HG02885 (cell line): Measurements from ENCODE around the gene ATP2C1.
"Not testable (repeated sequence)": the region's sequence is repeated elsewhere in the genome, so short reads cannot be mapped to it uniquely, and the experiment has no call there.

Source experiments
- ATAC-seq: cut with Tn5 transposase; IDR thresholded peaks from one replicate; pipeline ENCODE4 v1.9.1; 2021; ENCODE audit warnings: mild to moderate bottlenecking; ENCODE audit not compliant: unreplicated experiment, poor library complexity

ATP2C1 gene

DNA sequence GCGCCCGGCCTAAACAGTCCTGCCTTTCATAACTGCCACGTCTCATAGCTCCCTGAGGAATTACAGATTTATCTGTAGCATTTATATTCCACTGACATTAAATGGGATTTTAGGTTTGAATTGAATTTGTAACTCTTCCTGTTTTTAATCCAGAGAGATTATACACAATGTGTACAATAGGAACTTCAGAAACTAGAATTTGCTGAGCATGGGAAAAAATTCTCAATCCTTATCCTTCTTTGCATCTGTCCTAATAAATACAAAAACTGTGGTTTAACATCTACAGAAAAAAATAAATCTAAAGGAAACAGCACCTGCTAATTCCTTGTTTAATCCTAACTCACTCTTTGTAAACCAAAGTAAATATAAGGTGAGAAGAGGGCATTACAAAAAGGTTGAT lies 135.0 kb downstream of the ATP2C1 start:
- ATAC-seq = no peak

DNA sequence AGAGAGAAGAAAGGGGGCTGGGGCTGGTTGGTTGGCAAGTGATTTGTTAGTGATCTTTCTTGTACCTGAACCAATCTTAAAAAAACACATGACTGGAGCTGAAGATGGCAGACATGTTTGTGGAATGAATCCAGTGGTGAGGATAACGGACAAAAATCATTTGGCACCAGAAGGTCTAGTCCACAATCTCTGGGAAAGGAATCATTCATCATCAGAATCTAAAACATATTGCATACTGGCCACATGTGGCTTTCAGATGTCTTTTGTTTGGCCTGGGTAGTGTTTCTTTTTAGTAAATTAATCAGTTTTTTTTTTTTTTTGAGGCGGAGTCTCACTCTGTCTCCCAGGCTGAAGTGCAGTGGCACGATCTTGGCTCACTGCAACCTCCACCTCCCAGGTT lies 137.8 kb downstream of the ATP2C1 start:
- ATAC-seq = no peak

DNA sequence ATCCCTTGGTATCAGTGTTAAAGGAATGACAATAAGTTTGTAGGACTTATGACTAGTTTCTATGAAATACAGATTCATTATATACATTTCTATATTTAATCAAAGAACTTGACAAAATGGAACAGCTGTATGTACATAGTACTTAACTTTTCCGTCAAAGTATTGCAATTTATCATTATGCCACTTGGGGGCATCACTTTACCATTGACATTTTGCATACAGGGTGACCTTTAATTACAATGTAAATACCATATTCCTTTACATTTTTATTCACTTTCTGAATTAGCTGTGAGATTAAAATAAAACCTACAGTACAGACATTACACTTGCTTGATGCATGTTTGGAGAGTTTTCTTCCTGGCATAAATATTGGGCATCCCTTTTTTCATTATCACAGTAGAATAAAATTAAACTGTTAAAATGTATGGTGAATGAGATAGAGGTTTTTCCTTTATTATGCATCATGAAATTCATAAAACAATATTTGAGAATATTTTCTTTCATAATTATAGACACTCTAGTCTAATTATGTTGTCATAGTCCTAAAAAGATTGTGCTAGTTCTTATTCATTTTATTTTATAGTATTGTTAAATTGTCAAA lies 139.7 kb downstream of the ATP2C1 start:
- ATAC-seq = no peak

DNA sequence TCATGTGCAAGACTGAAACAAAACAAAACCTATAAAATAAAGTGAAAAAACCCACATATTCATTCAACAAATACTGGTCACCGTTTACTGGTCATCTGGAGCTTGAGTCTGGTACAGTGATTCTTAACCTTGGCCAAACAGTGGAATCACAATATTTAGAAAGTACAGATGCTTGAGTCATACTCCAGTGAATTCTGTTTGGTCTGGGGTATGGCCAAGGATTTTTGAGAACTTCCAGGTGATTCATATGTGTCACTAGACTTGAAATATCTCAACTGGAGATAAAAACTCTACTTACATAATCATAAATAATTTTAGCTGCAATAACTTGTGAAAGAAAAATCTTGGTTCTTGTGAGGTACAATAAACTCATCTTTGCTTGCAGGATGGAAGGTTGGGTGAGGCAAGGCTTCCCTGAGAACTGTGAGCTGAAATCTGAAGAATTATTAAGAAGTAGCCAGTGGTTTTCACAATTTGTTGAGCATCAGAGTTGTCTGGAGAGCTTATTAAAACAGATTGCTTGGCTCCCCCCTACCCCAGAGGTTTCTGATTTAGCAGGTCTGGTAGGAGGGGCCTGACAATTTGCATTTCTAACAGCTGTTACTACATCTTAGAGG lies 142.4 kb downstream of the ATP2C1 start:
- ATAC-seq = no peak

DNA sequence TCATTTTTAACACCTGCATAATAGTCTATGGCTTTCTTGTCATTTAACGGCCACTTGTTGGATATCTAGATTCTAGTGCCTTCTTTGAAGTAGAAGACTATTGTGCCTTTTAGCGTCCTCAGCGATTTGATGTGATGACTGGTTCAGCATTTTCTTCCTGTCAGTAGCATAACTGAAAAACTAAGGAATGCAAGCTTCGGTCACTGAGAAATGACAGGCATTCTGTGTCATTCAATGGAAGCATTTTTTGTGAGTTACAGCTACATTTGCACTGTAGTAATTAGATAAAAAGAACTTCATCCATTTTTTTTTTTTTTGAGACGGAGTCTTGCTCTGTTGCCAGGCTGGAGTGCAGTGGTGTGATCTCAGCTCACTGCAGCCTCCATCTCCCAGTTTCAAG lies 143.1 kb downstream of the ATP2C1 start:
- ATAC-seq = no peak

DNA sequence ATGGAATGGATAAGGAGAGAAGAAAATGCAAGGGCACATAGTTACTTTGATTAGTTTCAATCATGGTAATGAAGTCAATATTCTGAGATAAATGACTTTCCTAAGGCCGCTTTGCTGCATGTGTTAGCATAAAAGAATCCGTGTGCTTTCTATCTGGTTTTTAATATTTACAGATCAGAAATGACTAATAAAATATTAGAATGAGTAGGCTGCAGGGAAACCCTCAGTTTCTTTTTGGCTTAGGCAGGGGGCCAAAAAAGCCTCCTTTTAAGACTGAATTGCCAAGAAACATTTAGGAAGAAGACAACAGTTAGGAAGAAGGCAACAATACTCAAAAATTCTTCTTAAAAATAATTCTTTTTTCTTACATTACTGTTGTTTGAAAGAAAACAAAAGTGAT lies 144.4 kb downstream of the ATP2C1 start:
- no peak for ATAC-seq

DNA sequence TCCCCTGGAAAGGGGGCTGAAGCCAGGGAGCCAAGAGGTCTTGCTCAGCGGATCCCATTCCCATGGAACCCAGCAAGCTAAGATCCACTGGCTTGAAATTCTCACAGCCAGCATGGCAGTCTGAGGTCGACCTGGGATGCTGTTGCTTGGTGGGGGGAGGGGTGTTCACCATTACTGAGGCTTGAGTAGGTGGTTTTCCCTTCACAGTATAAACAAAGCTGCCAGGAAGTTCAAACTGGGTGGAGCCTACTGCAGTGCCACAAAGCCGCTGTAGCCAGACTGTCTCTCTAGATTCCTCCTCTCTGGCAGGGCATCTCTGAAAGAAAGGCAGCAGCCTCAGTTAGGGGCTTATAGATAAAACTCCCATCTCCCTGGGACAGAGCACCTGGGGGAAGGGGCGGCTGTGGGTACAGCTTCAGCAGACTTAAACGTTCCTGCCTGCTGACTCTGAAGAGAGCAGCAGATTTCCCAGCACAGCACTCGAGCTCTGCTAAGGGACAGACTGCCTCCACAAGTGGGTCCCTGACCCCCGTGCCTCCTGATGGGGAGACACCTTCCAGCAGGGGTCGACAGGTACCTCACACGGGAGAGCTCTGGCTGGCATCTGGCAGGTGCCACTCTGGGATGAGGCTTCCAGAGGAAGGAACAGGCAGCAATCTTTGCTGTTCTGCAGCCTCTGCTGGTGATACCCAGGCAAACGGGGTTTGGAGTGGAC lies 148.5 kb downstream of the ATP2C1 start:
- ATAC-seq = not testable (repeated sequence)

DNA sequence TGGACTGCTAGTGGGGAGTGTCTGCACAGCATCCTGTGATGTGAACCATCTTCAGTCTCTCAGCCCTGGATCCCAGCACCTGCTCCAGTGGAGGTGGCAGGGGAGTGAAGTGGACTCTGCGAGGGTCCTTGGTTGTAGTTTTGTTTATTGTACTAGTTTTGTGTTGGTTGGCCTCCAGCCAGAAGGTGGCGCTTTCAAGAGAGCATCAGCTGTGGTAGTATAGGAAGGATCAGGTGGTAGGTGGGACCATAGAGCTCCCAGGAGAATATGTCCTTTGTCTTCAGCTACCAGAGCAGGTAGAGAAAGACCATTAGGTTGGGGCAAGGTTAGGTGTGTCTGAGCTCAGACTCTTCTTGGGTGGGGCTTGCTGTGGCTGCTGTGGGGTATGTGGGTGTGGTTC lies 153.7 kb downstream of the ATP2C1 start:
- no peak for ATAC-seq

DNA sequence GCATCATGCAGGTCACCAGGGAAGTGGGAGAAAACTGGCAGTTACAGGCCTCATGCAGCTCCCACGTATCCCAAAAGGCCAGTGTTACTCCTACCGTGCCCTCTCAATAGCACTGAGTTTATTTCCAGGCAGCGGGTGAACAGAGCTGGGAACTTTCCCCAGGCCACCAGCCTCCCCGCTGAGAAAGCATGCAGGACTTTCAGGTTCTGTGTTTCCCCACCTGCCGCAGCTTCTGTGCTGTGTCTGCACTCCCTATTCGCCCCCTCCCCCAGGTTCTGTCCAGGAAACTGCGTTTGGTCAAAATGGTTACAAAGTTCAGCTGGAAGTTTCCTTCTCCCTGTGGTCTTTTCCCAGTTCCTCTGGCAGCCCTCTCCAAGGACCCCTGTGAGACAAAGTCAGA lies 154.1 kb downstream of the ATP2C1 start:
- no peak for ATAC-seq

DNA sequence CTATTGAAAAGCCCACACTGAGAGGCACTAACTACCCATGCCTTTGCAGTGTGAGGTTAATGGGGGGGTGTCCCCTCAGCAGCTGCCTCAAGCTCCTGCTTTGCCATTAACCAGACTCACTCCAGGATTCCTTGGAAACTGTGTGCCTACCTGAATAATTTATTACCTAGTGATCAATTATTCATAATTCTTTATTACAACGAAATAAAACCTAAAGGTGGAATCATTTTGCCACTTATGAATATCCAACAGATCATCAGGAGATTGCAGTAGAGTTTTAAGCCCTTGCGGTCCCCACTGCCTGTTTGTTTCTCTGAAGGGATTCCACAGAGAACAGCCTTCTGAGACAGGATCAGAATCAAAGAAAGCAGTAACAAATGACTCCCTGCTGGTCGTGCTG lies 156.1 kb downstream of the ATP2C1 start:
- ATAC-seq = no peak

DNA sequence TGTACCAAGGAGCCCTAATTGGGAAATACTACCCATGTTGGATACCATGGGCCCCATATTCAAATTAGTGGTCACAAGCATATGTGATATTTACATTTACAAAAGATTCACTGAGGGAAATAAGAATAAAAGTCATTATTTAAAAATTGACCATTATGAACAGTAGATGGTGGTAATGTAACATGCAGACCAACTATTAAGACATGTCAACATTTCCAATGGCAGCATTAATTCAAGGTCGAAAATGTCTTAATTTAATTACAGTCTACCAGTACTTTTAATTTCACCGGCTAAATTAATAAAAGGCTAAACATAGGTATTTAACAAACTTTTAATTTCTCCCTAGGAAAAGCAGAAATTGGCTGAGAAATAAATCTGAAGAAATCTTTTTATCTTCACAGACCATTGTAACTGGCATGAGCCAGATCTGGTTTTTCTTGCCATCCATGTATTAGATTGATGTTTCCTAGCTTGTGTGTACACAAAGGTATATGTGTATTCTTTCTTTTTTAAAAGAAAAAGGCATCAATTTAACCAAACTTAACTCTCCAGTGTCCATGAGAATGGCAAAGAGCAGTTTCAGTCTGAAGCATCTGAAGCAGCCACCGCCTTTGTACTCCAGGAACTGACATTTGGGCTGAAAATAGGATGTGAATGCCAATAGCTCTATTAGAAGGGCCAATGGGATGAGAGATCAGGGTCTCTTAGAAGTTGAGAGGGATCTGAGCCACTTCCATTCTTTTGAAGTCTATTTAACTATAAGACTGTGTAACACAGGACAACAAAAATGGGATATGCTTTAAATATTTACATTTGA lies 159.4 kb downstream of the ATP2C1 start:
- no peak for ATAC-seq
